H1 (cell line): ENCODE measurements around the gene NBEA. TPM values are rescaled to one million over a fixed set of nuclear protein-coding genes. Genes with fewer than 3 reads are reported as not detected.

ENCODE experiments used
- CTCF ChIA-PET: fragments of 300-600 bp; sonication (Branson Sonifier 250); formaldehyde crosslinking; loops from one replicate; lab custom pipeline; 2021; ENCODE audit not compliant: partially characterized antibody; lab: Charles Lee
- POLR2A ChIA-PET: fragments of 300-600 bp; sonication (Branson Sonifier 250); formaldehyde crosslinking; loops from one replicate; lab custom pipeline; 2021; ENCODE audit warnings: inconsistent platforms; ENCODE audit not compliant: partially characterized antibody; lab: Charles Lee
- DNase-seq, 2 experiments: peaks; one replicate each; pipeline versions ENCODE4 v3.0.0 to v3.0.0-alpha.2; 2010 to 2022; ENCODE audit warnings: low spot score in 2 of 2, low read depth in 1 of 2, mixed read lengths in 1 of 2
- FAIRE-seq: peaks from 2 replicates; lab custom pipeline; 2011; peaks lifted over from hg19 to GRCh38; lab: Jason Lieb, UNC
- H2AFZ ChIP-seq: 2 replicates; pipeline ENCODE4 v1.8.1; 2012; ENCODE audit warnings: low read length, inconsistent platforms
- H2AK5ac ChIP-seq: 2 replicates; pipeline ENCODE4 v1.6.1; 2013; ENCODE audit warnings: low read depth, low read length
- H2BK120ac ChIP-seq: replicated peaks from 2 replicates; pipeline ENCODE3; 2013; ENCODE audit warnings: low read depth, low read length, inconsistent platforms
- H2BK12ac ChIP-seq: 2 replicates; pipeline ENCODE4 v1.6.1; 2013; ENCODE audit warnings: low read depth, low read length
- H2BK15ac ChIP-seq: 2 replicates; pipeline ENCODE4 v1.6.1; 2013; ENCODE audit warnings: low read length
- H2BK20ac ChIP-seq: 2 replicates; pipeline ENCODE4 v1.6.1; 2013; ENCODE audit warnings: low read length
- H2BK5ac ChIP-seq: 2 replicates; pipeline ENCODE4 v1.6.1; 2013; ENCODE audit warnings: low read depth, low read length
- H3K14ac ChIP-seq: 2 replicates; pipeline ENCODE4 v1.6.1; 2013; ENCODE audit warnings: inconsistent platforms; ENCODE audit not compliant: insufficient read length
- H3K18ac ChIP-seq: 2 replicates; pipeline ENCODE4 v1.6.1; 2013; ENCODE audit warnings: low read length; ENCODE audit errors: extremely low read depth
- H3K23ac ChIP-seq: 2 replicates; pipeline ENCODE4 v1.6.1; 2013; ENCODE audit warnings: inconsistent platforms; ENCODE audit not compliant: insufficient read length
- H3K23me2 ChIP-seq: 2 replicates; pipeline ENCODE4 v1.6.1; 2013; ENCODE audit warnings: low read depth, low read length
- H3K27ac ChIP-seq: 2 replicates; pipeline ENCODE4 v1.6.1; 2011; ENCODE audit warnings: low read depth, low read length, inconsistent platforms
- H3K27me3 ChIP-seq, 4 experiments: replicated peaks in 1 of 4; 1 replicate in 1 of 4; 2 replicates in 3 of 4; pipeline versions ENCODE4 v1.6.1 to v1.8.1; 2011 to 2013; ENCODE audit warnings: low read length in 3 of 4, mild to moderate bottlenecking in 3 of 4, inconsistent platforms in 2 of 4, mixed read lengths in 2 of 4, moderate library complexity in 1 of 4; ENCODE audit not compliant: control insufficient read depth in 3 of 4, insufficient read depth in 3 of 4; ENCODE audit errors: extremely low read depth in 1 of 4
- H3K36me3 ChIP-seq, 4 experiments: 2 replicates each; pipeline versions ENCODE4 v1.6.1 to v1.8.1; 2011 to 2013; ENCODE audit warnings: mild to moderate bottlenecking in 4 of 4, low read length in 3 of 4, moderate library complexity in 2 of 4, control low read depth in 1 of 4, inconsistent platforms in 1 of 4; ENCODE audit not compliant: insufficient read depth in 4 of 4, control insufficient read depth in 2 of 4
- H3K4ac ChIP-seq: replicated peaks from 2 replicates; pipeline ENCODE3; 2013; ENCODE audit warnings: low read length, low read depth, mixed read lengths, inconsistent platforms; ENCODE audit not compliant: insufficient read length
- H3K4me1 ChIP-seq, 4 experiments: replicated peaks in 1 of 4; 1 replicate in 1 of 4; 2 replicates in 3 of 4; pipeline versions ENCODE4 v1.6.1 to v1.8.1; 2011 to 2013; ENCODE audit warnings: low read length in 3 of 4, inconsistent platforms in 2 of 4, mixed read lengths in 1 of 4; ENCODE audit not compliant: insufficient read depth in 4 of 4, control insufficient read depth in 3 of 4
- H3K4me2 ChIP-seq, 2 experiments: 2 replicates each; pipeline versions ENCODE4 v1.6.1 to v1.8.1; 2011 to 2013; ENCODE audit warnings: low read depth in 2 of 2, low read length in 2 of 2, control low read depth in 1 of 2, inconsistent platforms in 1 of 2, mild to moderate bottlenecking in 1 of 2; ENCODE audit not compliant: insufficient read depth in 1 of 2
- H3K4me3 ChIP-seq, 4 experiments: fragments of 200-600, 300-600 bp in 1 of 4; sonication (generic), shearing (Covaris generic), sonication (Bioruptor Twin) in 1 of 4; 2 replicates each; pipeline versions ENCODE4 v1.5.1 to v1.8.1; 2011 to 2016; ENCODE audit warnings: low read length in 4 of 4, low read depth in 3 of 4, control low read depth in 2 of 4, inconsistent platforms in 2 of 4, mild to moderate bottlenecking in 2 of 4, mixed read lengths in 1 of 4, moderate library complexity in 1 of 4; ENCODE audit not compliant: insufficient read depth in 2 of 4; ENCODE audit errors: extremely low read depth in 1 of 4
- H3K56ac ChIP-seq: replicated peaks from 2 replicates; pipeline ENCODE3; 2013; ENCODE audit warnings: low read depth, mild to moderate bottlenecking, mixed read lengths, low read length, inconsistent platforms; ENCODE audit not compliant: insufficient read length
- H3K79me1 ChIP-seq: 2 replicates; pipeline ENCODE4 v1.6.1; 2013; ENCODE audit warnings: low read depth, low read length, control low read depth
- H3K79me2 ChIP-seq, 2 experiments: 2 replicates each; pipeline versions ENCODE4 v1.6.1 to v1.8.1; 2012 to 2013; ENCODE audit warnings: low read length in 2 of 2, mild to moderate bottlenecking in 2 of 2, inconsistent platforms in 1 of 2; ENCODE audit not compliant: insufficient read depth in 2 of 2, control insufficient read depth in 1 of 2
- H3K9ac ChIP-seq, 4 experiments: replicated peaks in 1 of 4; 1 replicate in 1 of 4; 2 replicates in 3 of 4; pipeline versions ENCODE4 v1.6.1 to v1.8.1; 2011 to 2013; ENCODE audit warnings: low read depth in 3 of 4, low read length in 3 of 4, control low read depth in 2 of 4, mild to moderate bottlenecking in 2 of 4, moderate library complexity in 2 of 4, inconsistent platforms in 1 of 4; ENCODE audit errors: extremely low read depth in 1 of 4
- H3K9me3 ChIP-seq, 2 experiments: 2 replicates each; pipeline versions ENCODE4 v1.6.1 to v1.8.1; 2012 to 2013; ENCODE audit warnings: mild to moderate bottlenecking in 2 of 2, moderate library complexity in 2 of 2, control low read depth in 1 of 2, inconsistent platforms in 1 of 2, low read depth in 1 of 2, low read length in 1 of 2, mixed read lengths in 1 of 2; ENCODE audit not compliant: insufficient read depth in 2 of 2
- H4K20me1 ChIP-seq, 2 experiments: replicated peaks in 1 of 2; 2 replicates each; pipeline versions ENCODE3 to v1.8.1; 2011 to 2013; ENCODE audit warnings: inconsistent platforms in 2 of 2, low read length in 2 of 2, mild to moderate bottlenecking in 1 of 2; ENCODE audit not compliant: insufficient read depth in 2 of 2, control insufficient read depth in 1 of 2
- H4K5ac ChIP-seq: 2 replicates; pipeline ENCODE4 v1.6.1; 2013; ENCODE audit warnings: low read length, low read depth, mixed read lengths, inconsistent platforms; ENCODE audit not compliant: insufficient read length
- H4K8ac ChIP-seq: 2 replicates; pipeline ENCODE4 v1.8.0; 2013; ENCODE audit warnings: mild to moderate bottlenecking, moderate library complexity, low read length, inconsistent platforms; ENCODE audit not compliant: insufficient read depth; ENCODE audit errors: extremely low read depth
- H4K91ac ChIP-seq: replicated peaks from 2 replicates; pipeline ENCODE3; 2013; ENCODE audit warnings: low read length, mixed read lengths, inconsistent platforms; ENCODE audit not compliant: insufficient read length
- BACH1 ChIP-seq: IDR thresholded peaks from 2 replicates; pipeline ENCODE4 v1.6.1; 2012; ENCODE audit warnings: low read length, improper control_type of control experiment
- CHD1 ChIP-seq: IDR thresholded peaks from 2 replicates; pipeline ENCODE4 v1.6.1; 2012; ENCODE audit warnings: low read depth, low read length, improper control_type of control experiment
- E2F6 ChIP-seq: IDR thresholded peaks from 2 replicates; pipeline ENCODE4 v1.6.1; 2012; ENCODE audit warnings: inconsistent platforms
- HDAC6 ChIP-seq: IDR thresholded peaks from one replicate; pipeline ENCODE4 v1.7.1; 2012; ENCODE audit warnings: low read depth, mild to moderate bottlenecking, inconsistent platforms, low read length, moderate library complexity
- KDM1A ChIP-seq: fragments of 200-600, 300-600 bp; sonication (generic); IDR thresholded peaks from 2 replicates; pipeline ENCODE4 v1.7.1; 2016; ENCODE audit warnings: mild to moderate bottlenecking, low read length, borderline replicate concordance
- SP2 ChIP-seq: IDR thresholded peaks from 2 replicates; pipeline ENCODE4 v1.6.1; 2012; ENCODE audit warnings: mild to moderate bottlenecking, low read length, inconsistent platforms
- ZNF274 ChIP-seq: IDR thresholded peaks from 2 replicates; pipeline ENCODE4 v1.7.0; 2012; ENCODE audit warnings: low read length, borderline replicate concordance; ENCODE audit errors: extremely low read depth
- WGBS, 2 experiments: shearing (Covaris generic) in 1 of 2; methylation state at CpG; one replicate each; pipeline versions ENCODE4 v1.1.6 to v1.1.7; 2013 to 2015; ENCODE audit warnings: low lambda C conversion rate in 2 of 2, mixed read lengths in 2 of 2, inconsistent platforms in 1 of 2, low coverage in 1 of 2, missing lambda C conversion rate in 1 of 2; ENCODE audit not compliant: insufficient replicate concordance in 2 of 2, insufficient coverage in 1 of 2, insufficient read length in 1 of 2; ENCODE audit errors: extremely low coverage in 1 of 2, missing lambda C conversion rate in 1 of 2; 5-methylcytosine and 5-hydroxymethylcytosine counted together
- polyA plus RNA-seq, 7 experiments: library from polyadenylated mRNA; depleted of rRNA in 3 of 7; stranded (reverse) in 5 of 7; unstranded in 2 of 7; fragments of >200 nt in 5 of 7; fragments of 200-250 nt in 2 of 7; gene quantifications; 1 replicate in 5 of 7; 2 replicates in 1 of 7; 4 replicates in 1 of 7; pipeline versions ENCODE4 v1.2.1 to v1.2.3, GENCODE V29; 2011 to 2013; ENCODE audit warnings: missing spikeins in 2 of 7, mixed read lengths in 2 of 7
- total RNA-seq: library from RNA; stranded (reverse); fragmentation: NEBNext Ultra II Directional; extraction: Animal tissue kit (Norgen Biotek cat#: 25700); gene quantifications from 2 replicates; pipeline ENCODE4 v1.2.1, GENCODE V29; 2021

The NBEA gene
- total and polyA plus RNA-seq, 2 of the 8 experiments (the other 6 are each of a cell fraction or from before 2014, with no cell fraction given), result 14.2 to 21.5 TPM

GRCh38 chr13:35210261-35210660 lies 268.2 kb downstream of the NBEA start:
- Histone ChIP-seq H2BK120ac (no peak overlapping the region), H3K9me3 (no peaks in the 10 kb centered on the region), H3K79me2 (no peaks in the 10 kb centered on the region), H2BK5ac (no peak overlapping the region), H4K8ac (no peak overlapping the region), H3K27me3 (no peaks in the 10 kb centered on the region), H3K27ac (no peak overlapping the region), H3K14ac (no peak overlapping the region), H2AFZ (no peak overlapping the region), H4K20me1 (no peaks in the 10 kb centered on the region), H4K91ac (no peak overlapping the region), H2BK20ac (no peak overlapping the region), H3K23me2 (no peaks in the 10 kb centered on the region), H3K56ac (no peak overlapping the region), H4K5ac (no peak overlapping the region), H3K36me3 (peaks cover 0 to 7% (median 2%) of the 10 kb centered on the region in 4 experiments; a peak in 2 of 8 replicates), H2BK15ac (no peak overlapping the region), H3K4ac (no peak overlapping the region), H3K4me1 (no peaks in the 10 kb centered on the region), H3K79me1 (no peaks in the 10 kb centered on the region), H3K18ac (no peak overlapping the region), H3K4me3 (no peak overlapping the region), H2AK5ac (no peak overlapping the region), H2BK12ac (no peak overlapping the region), H3K23ac (no peak overlapping the region), H3K4me2 (no peak overlapping the region), H3K9ac (no peak overlapping the region)
- FAIRE-seq (no peak), DNase-seq (no peak)
- POLR2A ChIA-PET, result no interaction called here
- 94% methylated on average over 2 of the region's 2 CpGs; no CpG with 5 or more reads in 1 of the 2 experiments for WGBS, 2 experiments
- CTCF ChIA-PET, result no interaction called here
- TF ChIP-seq KDM1A (no peak), CHD1 (no peak), SP2 (no peak), ZNF274 (no peak), HDAC6 (no peak), BACH1 (no peak), E2F6 (no peak)
